ENCODE results near the gene VASH1. TPM values are rescaled to one million over a fixed set of nuclear protein-coding genes. Genes with fewer than 3 reads are reported as not detected.
A peak's percentile ranks its signal among the peaks of the same experiment; 100 is the strongest.

Gene VASH1
- total RNA-seq = 1 to 10 TPM; 1.9 to 7.5 (median 3.6) TPM

GRCh38 chr14:76761136-76761959 lies at the start of gene VASH1:
VASH1 (plus strand) TSS chr14:76761468; CDS start chr14:76762822, 1,354 bp downstream.
- Histone ChIP-seq H3K36me3 (no peaks in the 10 kb centered on the region), H3K27ac (peak within 1 kb of the TSS; percentile 71 to 83 (median 78)), H3K4me1 (peaks cover 0 to 26% (median 18%) of the 10 kb centered on the region in 4 donors), H3K27me3 (peaks cover 29% of the 10 kb centered on the region), H3K4me3 (peak within 1 kb of the TSS; percentile 50 to 89 (median 65)), H3K9me3 (no peaks in the 10 kb centered on the region)
- peak; percentile 53 for DNase-seq
- WGBS, 2 donors (ENCODE audit: low coverage in 1 of 2) = 1% methylated on average over 43 of the region's 96 CpGs; no CpG with 5 or more reads in 1 of the 2 donors
- intact Hi-C loops (cut with DNase I; ENCODE audit: low total_unique reads) = no loop called here
- TF ChIP-seq POLR2AphosphoS5 (IDR thresholded peaks at IDR 0.05) (peak in 1 of 3 donors; percentile 18), POLR2A (IDR thresholded peaks at IDR 0.05) (no peak), EP300 (IDR thresholded peaks at IDR 0.05; ENCODE audit: low read depth) (no peak), CTCF (IDR thresholded peaks at IDR 0.05) (no peak)
- in situ Hi-C loops (cut with MboI; ENCODE audit: low pct_ligation_motif_present in 1 of 4, low pct_unique_long_range_greater_than_20kb in 1 of 4, low sequenced_read_pairs in 3 of 4) = no loop called here

- no peaks in the 10 kb centered on the region for H3K9me3 ChIP-seq
- intact Hi-C loops (cut with DNase I; ENCODE audit: low total_unique reads) = loop anchor here (10.0 kb wide), 1 partner anchor 72 kb away; no protein-coding TSS in a partner anchor
- H3K36me3 ChIP-seq = no peaks in the 10 kb centered on the region
- TF ChIP-seq POLR2A (IDR thresholded peaks at IDR 0.05) (no peak), CTCF (IDR thresholded peaks at IDR 0.05) (no peak), EP300 (IDR thresholded peaks at IDR 0.05; ENCODE audit: low read depth) (no peak), POLR2AphosphoS5 (IDR thresholded peaks at IDR 0.05) (no peak)
- 72 to 80% methylated on average over 1 to 8 of the region's 10 CpGs for WGBS, 2 donors (ENCODE audit: low coverage in 1 of 2)
- H3K27me3 ChIP-seq = peaks cover 3% of the 10 kb centered on the region
- no peak for DNase-seq
- no peak overlapping the region for H3K4me3 ChIP-seq
- no peak overlapping the region for H3K27ac ChIP-seq
- no peaks in the 10 kb centered on the region for H3K4me1 ChIP-seq
- in situ Hi-C loops (cut with MboI; ENCODE audit: low pct_ligation_motif_present in 1 of 4, low pct_unique_long_range_greater_than_20kb in 1 of 4, low sequenced_read_pairs in 3 of 4) = loop anchor here in 2 of 4 donors (10.0 kb wide), 1 partner anchor 72 kb away; no protein-coding TSS in a partner anchor
These were observed 48.1 kb upstream of the VASH1 start for GRCh38 chr14:76713121-76713520.

GRCh38 chr14:76714470-76714869 lies 46.8 kb upstream of the VASH1 start:
- WGBS, 2 donors (ENCODE audit: low coverage in 1 of 2) = 78 to 88% methylated on average over 3 to 5 of the region's 5 CpGs
- no peak overlapping the region for H3K4me3 ChIP-seq
- TF ChIP-seq POLR2A (IDR thresholded peaks at IDR 0.05) = no peak
- TF ChIP-seq CTCF (IDR thresholded peaks at IDR 0.05) = no peak
- no peak for TF ChIP-seq POLR2AphosphoS5 (IDR thresholded peaks at IDR 0.05)
- TF ChIP-seq EP300 (IDR thresholded peaks at IDR 0.05; ENCODE audit: low read depth) = no peak
- DNase-seq = no peak
- peaks cover 3% of the 10 kb centered on the region for H3K27me3 ChIP-seq
- no peaks in the 10 kb centered on the region for H3K9me3 ChIP-seq
- intact Hi-C loops (cut with DNase I; ENCODE audit: low total_unique reads) = loop anchor here (10.0 kb wide), 1 partner anchor 70 kb away; no protein-coding TSS in a partner anchor
- H3K4me1 ChIP-seq = no peaks in the 10 kb centered on the region
- in situ Hi-C loops (cut with MboI; ENCODE audit: low pct_ligation_motif_present in 1 of 4, low pct_unique_long_range_greater_than_20kb in 1 of 4, low sequenced_read_pairs in 3 of 4) = loop anchor here in 2 of 4 donors (10.0 kb wide), 1 partner anchor 70 kb away; no protein-coding TSS in a partner anchor
- H3K36me3 ChIP-seq = no peaks in the 10 kb centered on the region
- no peak overlapping the region for H3K27ac ChIP-seq

GRCh38 chr14:76715101-76715500 lies 46.2 kb upstream of the VASH1 start:
- 20 to 61% methylated on average over 1 to 6 of the region's 6 CpGs for WGBS, 2 donors (ENCODE audit: low coverage in 1 of 2)
- intact Hi-C loops (cut with DNase I; ENCODE audit: low total_unique reads) = loop anchor here (10.0 kb wide), 1 partner anchor 70 kb away; no protein-coding TSS in a partner anchor
- peaks cover 0 to 4% (median 0%) of the 10 kb centered on the region in 4 donors for H3K4me1 ChIP-seq
- peaks cover 3% of the 10 kb centered on the region for H3K27me3 ChIP-seq
- in situ Hi-C loops (cut with MboI; ENCODE audit: low pct_ligation_motif_present in 1 of 4, low pct_unique_long_range_greater_than_20kb in 1 of 4, low sequenced_read_pairs in 3 of 4) = loop anchor here in 2 of 4 donors (10.0 kb wide), 1 partner anchor 70 kb away; no protein-coding TSS in a partner anchor
- TF ChIP-seq CTCF (IDR thresholded peaks at IDR 0.05) (no peak), EP300 (IDR thresholded peaks at IDR 0.05; ENCODE audit: low read depth) (no peak), POLR2A (IDR thresholded peaks at IDR 0.05) (no peak), POLR2AphosphoS5 (IDR thresholded peaks at IDR 0.05) (no peak)
- no peak overlapping the region for H3K27ac ChIP-seq
- H3K9me3 ChIP-seq = no peaks in the 10 kb centered on the region
- no peak overlapping the region for H3K4me3 ChIP-seq
- no peak for DNase-seq
- H3K36me3 ChIP-seq = no peaks in the 10 kb centered on the region
